OCI-LY3 (cell line): Measurements from ENCODE around the gene FAT1.

ENCODE experiments used
- CTCF ChIP-seq: fragments of 200-600, 300-600 bp; sonication (generic); IDR thresholded peaks from 2 replicates; pipeline ENCODE4 v1.5.1; 2014; ENCODE audit warnings: antibody characterized with exemption, low read length, low read depth
- EZH2phosphoT487 ChIP-seq: fragments of 200-600 bp; shearing (Covaris generic); IDR thresholded peaks from 2 replicates; pipeline ENCODE4 v1.6.1; 2018; ENCODE audit warnings: antibody characterized with exemption, mixed run types, low read depth

DNA sequence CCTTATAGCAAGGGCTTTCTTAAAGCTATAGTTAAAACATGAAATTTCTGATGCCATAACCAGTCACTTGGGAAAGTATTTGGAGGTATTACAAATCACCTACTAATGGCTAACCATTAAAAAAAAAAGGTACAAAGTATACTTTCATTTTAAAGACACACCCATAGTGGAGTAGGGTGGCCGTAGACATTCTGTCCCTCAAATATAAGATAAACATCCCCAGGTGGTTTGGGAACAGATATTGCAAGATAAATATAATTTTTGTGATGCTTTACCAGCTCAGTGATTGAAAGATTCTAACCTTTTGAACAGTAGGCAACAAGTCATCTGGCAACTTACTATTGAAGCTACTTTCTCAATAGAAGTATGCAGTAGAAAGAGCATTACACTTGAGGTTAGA is 6.2 kb upstream of the FAT1 start:
- TF ChIP-seq CTCF, result no peak
- no peak for TF ChIP-seq EZH2phosphoT487
